HEK293T (cell line): ENCODE measurements around the gene RFPL4A.
"Not testable (repeated sequence)": the region's sequence is repeated elsewhere in the genome, so short reads cannot be mapped to it uniquely, and the experiment has no call there.

Experiments
- CTCF ChIA-PET: fragments of 350-600 bp; formaldehyde crosslinking; extraction: SDS; loops from one replicate; lab custom pipeline; 2021; ENCODE audit warnings: antibody characterized with exemption, inconsistent platforms; lab: Yijun Ruan, JAX
- POLR2A ChIA-PET: fragments of 350-600 bp; formaldehyde crosslinking; extraction: SDS; loops from one replicate; lab custom pipeline; 2020; ENCODE audit warnings: antibody characterized with exemption, inconsistent platforms; lab: Yijun Ruan, JAX
- DNase-seq: peaks from one replicate; pipeline ENCODE4 v3.0.0; 2012; ENCODE audit warnings: mixed read lengths; ENCODE audit errors: extremely low spot score
- ARNT ChIP-seq: fragments of 450-650 bp; IDR thresholded peaks from 2 replicates; pipeline ENCODE4 v1.6.1; 2017; ENCODE audit warnings: mild to moderate bottlenecking
- BHLHE40 ChIP-seq: fragments of 450-650 bp; IDR thresholded peaks from 2 replicates; pipeline ENCODE4 v1.6.1; 2016; ENCODE audit warnings: mild to moderate bottlenecking, moderate library complexity, borderline replicate concordance
- CTBP1 ChIP-seq: fragments of 450-650 bp; IDR thresholded peaks from 2 replicates; pipeline ENCODE4 v1.6.1; 2016; ENCODE audit warnings: borderline replicate concordance
- ELF4 ChIP-seq: fragments of 450-650 bp; IDR thresholded peaks from 2 replicates; pipeline ENCODE4 v1.6.1; 2017; ENCODE audit warnings: antibody characterized with exemption
- FOXA1 ChIP-seq: fragments of 450-650 bp; IDR thresholded peaks from 2 replicates; pipeline ENCODE4 v1.6.1; 2016; ENCODE audit warnings: mild to moderate bottlenecking
- FOXK2 ChIP-seq: fragments of 450-650 bp; IDR thresholded peaks from 2 replicates; pipeline ENCODE4 v1.6.1; 2016; ENCODE audit warnings: mild to moderate bottlenecking
- FOXM1 ChIP-seq: fragments of 450-650 bp; IDR thresholded peaks from 2 replicates; pipeline ENCODE4 v1.6.1; 2017; ENCODE audit warnings: mild to moderate bottlenecking, borderline replicate concordance
- HDGF ChIP-seq: fragments of 450-650 bp; IDR thresholded peaks from 2 replicates; pipeline ENCODE4 v1.6.1; 2017; ENCODE audit warnings: antibody characterized with exemption, borderline replicate concordance
- L3MBTL2 ChIP-seq: fragments of 450-650 bp; conservative IDR thresholded peaks from 2 replicates; pipeline ENCODE4 v1.6.1; 2016; ENCODE audit warnings: mild to moderate bottlenecking
- LEF1 ChIP-seq: fragments of 450-650 bp; IDR thresholded peaks from 2 replicates; pipeline ENCODE4 v1.6.1; 2017; ENCODE audit warnings: mild to moderate bottlenecking, borderline replicate concordance
- NFRKB ChIP-seq: fragments of 450-650 bp; IDR thresholded peaks from 2 replicates; pipeline ENCODE4 v1.6.1; 2016; ENCODE audit warnings: mild to moderate bottlenecking, moderate library complexity
- SP1 ChIP-seq: fragments of 450-650 bp; IDR thresholded peaks from 2 replicates; pipeline ENCODE4 v1.6.1; 2017
- SUZ12 ChIP-seq: fragments of 450-650 bp; IDR thresholded peaks from 2 replicates; pipeline ENCODE4 v1.6.1; 2016; ENCODE audit warnings: mild to moderate bottlenecking
- TARDBP ChIP-seq: fragments of 450-650 bp; IDR thresholded peaks from 2 replicates; pipeline ENCODE4 v1.6.1; 2016
- ZNF384 ChIP-seq: fragments of 450-650 bp; IDR thresholded peaks from 2 replicates; pipeline ENCODE4 v1.6.1; 2016
- TF ChIP-seq, protein P1 (sequence below): fragments of 450-650 bp; IDR thresholded peaks from 2 replicates; pipeline ENCODE4 v1.6.1; 2016

Gene RFPL4A

DNA sequence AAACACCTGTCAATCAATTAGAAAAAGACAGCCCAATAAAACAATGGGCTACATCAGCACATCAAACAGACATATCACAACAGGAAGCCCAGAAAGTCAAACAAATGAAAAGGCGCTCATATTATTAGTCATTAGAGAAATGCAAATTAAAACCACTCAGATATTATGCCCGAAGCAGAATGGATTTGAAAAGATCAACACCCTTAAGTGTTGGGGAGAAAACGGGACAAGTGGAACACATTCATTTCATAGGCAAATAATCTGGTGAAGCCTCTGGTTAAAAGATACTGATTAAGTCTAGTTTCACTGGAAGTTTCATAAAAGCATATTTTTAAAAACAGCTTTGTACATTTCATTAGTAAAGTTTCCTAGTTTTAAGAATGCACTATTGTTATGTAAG lies 38.1 kb upstream of the RFPL4A start:
- ChIA-PET CTCF (no interaction called here), POLR2A (no interaction called here)
- DNase-seq, result no peak
- TF ChIP-seq TARDBP (no peak), BHLHE40 (no peak)
- TF ChIP-seq, protein P1, sequence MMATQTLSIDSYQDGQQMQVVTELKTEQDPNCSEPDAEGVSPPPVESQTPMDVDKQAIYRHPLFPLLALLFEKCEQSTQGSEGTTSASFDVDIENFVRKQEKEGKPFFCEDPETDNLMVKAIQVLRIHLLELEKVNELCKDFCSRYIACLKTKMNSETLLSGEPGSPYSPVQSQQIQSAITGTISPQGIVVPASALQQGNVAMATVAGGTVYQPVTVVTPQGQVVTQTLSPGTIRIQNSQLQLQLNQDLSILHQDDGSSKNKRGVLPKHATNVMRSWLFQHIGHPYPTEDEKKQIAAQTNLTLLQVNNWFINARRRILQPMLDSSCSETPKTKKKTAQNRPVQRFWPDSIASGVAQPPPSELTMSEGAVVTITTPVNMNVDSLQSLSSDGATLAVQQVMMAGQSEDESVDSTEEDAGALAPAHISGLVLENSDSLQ, result no peak

DNA sequence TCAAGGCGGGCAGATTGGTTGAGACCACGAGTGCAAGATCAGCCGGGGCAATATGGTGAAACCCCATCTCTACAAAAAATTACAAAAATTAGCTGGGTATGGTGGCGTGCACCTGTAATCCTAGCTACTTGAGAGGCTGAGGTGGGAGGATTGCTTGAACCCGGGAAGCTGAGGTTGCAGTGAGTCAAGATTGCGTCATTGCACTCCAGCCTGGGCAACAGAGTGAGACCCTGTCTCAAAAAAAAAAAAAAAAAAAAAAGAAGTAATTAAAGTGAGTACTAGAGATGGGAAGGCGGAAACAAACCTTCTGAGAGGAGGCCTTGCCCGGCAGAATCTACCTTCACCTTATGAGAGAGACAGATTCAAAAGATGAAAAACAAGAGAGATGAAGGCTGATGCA lies 35.4 kb upstream of the RFPL4A start:
- TF ChIP-seq HDGF (no peak), L3MBTL2 (no peak), FOXK2 (no peak), ARNT (no peak), ZNF384 (no peak)
- POLR2A ChIA-PET, result no interaction called here
- DNase-seq, result no peak
- CTCF ChIA-PET, result no interaction called here

DNA sequence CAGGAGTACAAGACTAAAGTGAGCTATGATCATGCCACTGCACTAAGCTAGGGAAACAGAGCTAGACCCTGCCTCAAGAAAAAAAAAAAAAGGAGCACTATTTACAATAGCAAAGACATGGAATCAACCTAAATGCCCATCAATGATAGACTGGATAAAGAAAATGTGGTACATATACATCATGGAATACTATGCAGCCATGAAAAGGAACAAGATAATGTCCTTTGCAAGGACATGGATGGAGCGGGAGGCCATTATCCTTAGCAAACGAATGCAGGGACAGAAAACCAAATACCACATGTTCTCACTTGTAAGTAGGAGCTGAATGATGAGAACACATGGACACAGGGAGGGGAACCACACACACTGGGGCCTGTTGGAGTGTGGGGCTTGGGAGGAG lies 28.5 kb upstream of the RFPL4A start:
- POLR2A ChIA-PET, DNase-seq, CTCF ChIA-PET: not testable (repeated sequence)

DNA sequence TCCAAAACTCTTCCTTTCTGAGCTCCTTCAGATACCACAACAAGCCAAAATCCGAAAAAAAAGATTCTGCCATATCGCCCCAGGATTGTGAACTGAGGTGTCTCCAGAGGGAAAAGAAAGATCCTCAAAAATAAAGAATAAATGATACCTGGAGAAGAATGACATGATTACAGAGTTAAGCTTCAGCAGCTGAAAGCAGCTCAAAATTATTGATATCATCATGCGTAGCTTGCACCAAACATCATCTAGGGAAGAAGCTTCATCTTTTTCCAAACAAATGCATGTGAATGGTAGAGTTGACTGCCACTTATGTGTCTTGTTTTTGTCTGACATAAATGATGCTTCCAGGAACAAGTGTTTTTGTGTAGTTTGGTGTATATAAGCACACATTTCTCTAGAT lies 20.6 kb upstream of the RFPL4A start, which contains the start of gene NLRP9:
Gene NLRP9, minus strand, starts transcription at position 101 of the 400 bp plus-strand sequence. Its CDS starts 28 bp downstream, at position 73.
- DNase-seq, result no peak
- TF ChIP-seq SUZ12 (no peak), L3MBTL2 (no peak), ZNF384 (no peak), LEF1 (no peak), NFRKB (no peak), TARDBP (no peak), FOXM1 (no peak), BHLHE40 (no peak), CTBP1 (no peak), SP1 (no peak), ARNT (no peak), HDGF (no peak), FOXK2 (no peak)
- TF ChIP-seq, protein P1, result no peak
- POLR2A ChIA-PET, result no interaction called here
- CTCF ChIA-PET, result no interaction called here

DNA sequence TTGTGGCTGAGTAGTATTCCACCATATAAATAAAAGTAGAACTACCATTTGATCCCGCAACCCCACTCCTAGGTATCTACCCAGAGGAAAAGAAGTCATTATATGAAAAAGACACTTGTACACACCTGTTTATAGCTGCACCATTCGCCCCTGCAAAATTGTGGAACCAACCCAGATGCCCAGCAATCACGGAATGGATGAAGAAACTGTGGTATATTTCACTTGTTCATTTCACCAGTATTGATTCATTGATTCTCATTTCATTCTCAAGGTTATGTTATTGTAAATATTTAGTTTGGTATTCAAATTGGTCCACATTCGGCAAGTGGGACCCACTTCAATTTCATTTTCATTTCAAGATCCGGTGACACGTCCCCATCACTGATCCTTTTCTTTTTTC lies 8.2 kb upstream of the RFPL4A start:
- DNase-seq, result no peak
- TF ChIP-seq HDGF (no peak), ELF4 (no peak), LEF1 (no peak), FOXK2 (no peak), ARNT (no peak), NFRKB (no peak), TARDBP (no peak), L3MBTL2 (no peak), ZNF384 (no peak), FOXM1 (no peak), CTBP1 (no peak), FOXA1 (no peak), BHLHE40 (no peak), SP1 (no peak), SUZ12 (no peak)
- TF ChIP-seq, protein P1, result no peak
- CTCF ChIA-PET, result interaction anchor here (0.5 kb wide), 1 partner anchor 130 kb away, joined by 3 read pairs; no protein-coding TSS in a partner anchor
- POLR2A ChIA-PET, result no interaction called here

DNA sequence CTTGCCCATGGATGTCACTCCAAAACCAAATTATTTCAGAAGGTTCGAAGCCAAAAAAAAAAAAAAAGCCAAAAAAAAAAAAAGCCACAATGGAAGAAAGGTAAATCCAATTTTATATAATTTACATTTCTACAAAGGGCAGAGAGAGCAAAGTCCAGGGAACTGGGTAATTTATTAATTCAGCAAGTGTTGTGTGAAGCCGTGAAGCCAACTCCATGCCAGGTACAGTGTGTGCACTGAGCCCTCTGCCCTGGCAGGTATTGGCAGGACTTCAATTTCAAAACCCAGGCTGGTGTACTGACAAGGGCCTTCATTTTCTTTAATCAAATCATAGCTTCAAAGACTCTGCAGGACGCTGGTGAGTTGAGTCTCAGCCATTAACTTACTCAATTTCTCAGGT lies 5.5 kb upstream of the RFPL4A start:
- no peak for DNase-seq
- ChIA-PET CTCF (no interaction called here), POLR2A (no interaction called here)
- no peak for TF ChIP-seq SUZ12
- no peak for TF ChIP-seq TARDBP
- no peak for TF ChIP-seq L3MBTL2
- TF ChIP-seq ELF4, result no peak
- TF ChIP-seq CTBP1, result no peak
- no peak for TF ChIP-seq NFRKB
- no peak for TF ChIP-seq LEF1
- no peak for TF ChIP-seq SP1
- TF ChIP-seq FOXA1, result no peak
- no peak for TF ChIP-seq HDGF
- TF ChIP-seq ZNF384, result no peak
- TF ChIP-seq BHLHE40, result no peak
- no peak for TF ChIP-seq FOXM1
- TF ChIP-seq, protein P1, result no peak

DNA sequence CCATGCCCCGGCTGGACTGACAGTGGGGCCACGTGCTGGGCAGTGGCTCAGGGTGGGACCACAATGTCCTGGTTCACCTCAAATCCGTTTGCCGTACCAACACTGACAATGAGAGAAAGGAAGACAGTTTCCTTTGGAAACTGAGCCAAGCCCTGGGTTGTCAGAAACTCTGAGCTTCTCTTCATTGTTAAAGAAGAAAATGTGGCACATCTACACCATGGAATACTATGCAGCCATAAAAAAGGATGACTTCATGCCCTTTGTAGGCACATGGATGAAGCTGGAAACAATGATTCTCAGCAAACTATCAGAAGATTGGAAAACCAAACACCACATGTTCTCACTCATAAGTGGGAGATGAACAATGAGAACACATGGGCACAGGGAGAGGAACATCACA lies 2.1 kb upstream of the RFPL4A start:
- CTCF ChIA-PET, POLR2A ChIA-PET, DNase-seq: not testable (repeated sequence)
